ENCODE results near the gene HNRNPU.

Gene HNRNPU

GRCh38 chr1:244862699-244863490 is 1.4 kb downstream of the HNRNPU start:
- DNase-seq (ENCODE audit: low spot score), result peak; percentile 94

- peak; percentile 57 for DNase-seq (ENCODE audit: low spot score)
These were observed 2.0 kb downstream of the HNRNPU start for GRCh38 chr1:244862354-244862698.

GRCh38 chr1:244861683-244862082 is 2.7 kb downstream of the HNRNPU start:
- DNase-seq (ENCODE audit: low spot score), result peak; percentile 30

GRCh38 chr1:244860914-244861610 is 3.3 kb downstream of the HNRNPU start:
- no peak for DNase-seq (ENCODE audit: low spot score)

GRCh38 chr1:244860078-244860477 is 4.3 kb downstream of the HNRNPU start:
- DNase-seq (ENCODE audit: low spot score), result no peak

- no peak for DNase-seq (ENCODE audit: low spot score)
These were observed 6.0 kb downstream of the HNRNPU start for GRCh38 chr1:244858357-244858756.

- DNase-seq (ENCODE audit: low spot score), result no peak
These were observed 6.6 kb downstream of the HNRNPU start for GRCh38 chr1:244857761-244858160.

- peak; percentile 11 for DNase-seq (ENCODE audit: low spot score)
These were observed 9.3 kb downstream of the HNRNPU start for GRCh38 chr1:244854865-244855578.

GRCh38 chr1:244854166-244854565 is 10.2 kb downstream of the HNRNPU start:
- DNase-seq (ENCODE audit: low spot score), result no peak

GRCh38 chr1:244852694-244853093 is 11.6 kb downstream of the HNRNPU start:
- DNase-seq (ENCODE audit: low spot score), result peak; percentile 9

- peak; percentile 9 for DNase-seq (ENCODE audit: low spot score)
These were observed 12.7 kb downstream of the HNRNPU start for GRCh38 chr1:244851546-244852231.

- no peak for DNase-seq (ENCODE audit: low spot score)
These were observed 13.4 kb downstream of the HNRNPU start for GRCh38 chr1:244850896-244851295.

GRCh38 chr1:244850099-244850852 is 14.1 kb downstream of the HNRNPU start:
- DNase-seq (ENCODE audit: low spot score), result no peak

GRCh38 chr1:244849189-244849866 is 15.0 kb downstream of the HNRNPU start:
- DNase-seq (ENCODE audit: low spot score), result peak; percentile 10

- DNase-seq (ENCODE audit: low spot score), result no peak
These were observed 17.7 kb downstream of the HNRNPU start for GRCh38 chr1:244846653-244847052.

GRCh38 chr1:244844155-244845121 is 19.9 kb downstream of the HNRNPU start:
- DNase-seq (ENCODE audit: low spot score), result no peak

- no peak for DNase-seq (ENCODE audit: low spot score)
These were observed 21.0 kb downstream of the HNRNPU start for GRCh38 chr1:244843148-244843978.

- no peak for DNase-seq (ENCODE audit: low spot score)
These were observed 22.9 kb downstream of the HNRNPU start for GRCh38 chr1:244841273-244841927.
